NCI-H128 (cell line): ENCODE measurements around the gene VPS29.
"Not testable (repeated sequence)": the region's sequence is repeated elsewhere in the genome, so short reads cannot be mapped to it uniquely, and the experiment has no call there.

Experiments
- DNase-seq: peaks from one replicate; lab custom pipeline; 2025; ENCODE audit not compliant: unreplicated experiment; lab: John Stamatoyannopoulos, UW

VPS29 gene

DNA sequence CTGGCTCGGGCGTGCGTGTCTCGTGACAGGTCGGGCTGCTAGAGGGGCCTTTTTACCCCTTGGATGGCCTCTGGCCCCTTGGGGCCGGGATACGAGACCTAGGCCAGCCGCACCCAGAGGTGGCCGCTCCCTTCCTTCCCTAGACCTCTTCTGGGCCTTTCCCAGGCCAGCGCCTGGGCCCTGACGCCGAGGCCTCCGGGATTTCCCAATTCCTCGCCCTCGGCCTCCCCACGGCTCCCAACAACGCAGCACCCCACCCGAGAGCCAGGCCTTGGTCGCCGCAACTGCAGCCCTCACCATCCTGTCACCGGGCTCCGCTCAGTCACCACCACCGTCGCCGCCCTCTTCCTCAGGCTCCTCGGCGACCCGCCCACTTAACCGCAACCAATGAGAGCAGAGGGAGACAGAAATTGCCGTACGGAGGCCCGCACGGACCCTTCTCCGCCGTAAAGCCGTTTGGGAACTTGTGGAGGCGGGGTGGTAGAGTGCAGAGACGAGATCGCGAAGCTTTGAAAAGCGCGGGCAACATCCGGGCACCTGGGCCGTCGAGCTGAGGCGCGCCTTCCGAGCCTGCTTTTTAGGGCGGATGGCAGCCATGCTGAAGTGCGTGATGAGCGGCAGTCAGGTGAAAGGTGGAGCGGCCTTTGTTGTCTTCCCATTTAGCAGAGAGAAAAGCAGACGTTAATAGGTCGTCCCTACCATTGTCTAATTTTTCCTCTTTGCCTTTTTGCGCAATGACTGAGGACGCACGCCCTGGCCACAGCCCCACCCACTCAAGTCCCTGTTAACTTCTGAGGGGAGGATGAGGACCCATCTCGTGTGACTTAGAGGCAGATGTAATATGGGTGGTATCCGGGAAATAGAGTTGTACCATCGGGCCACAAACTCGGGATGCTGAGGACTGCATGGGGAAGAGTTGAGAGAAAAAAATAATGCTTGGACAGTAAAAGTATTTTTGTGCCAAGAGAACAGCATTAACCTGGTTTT, at the start of gene VPS29, which contains the start of gene RAD9B:
Gene VPS29, minus strand, starts transcription at position 360 of the 987 bp plus-strand sequence. Its CDS starts 60 bp downstream, at position 300.
Gene RAD9B, plus strand, starts transcription at position 580 of the 987 bp plus-strand sequence. Its CDS starts 7 bp downstream, at position 587.
- peak; percentile 95 for DNase-seq

DNA sequence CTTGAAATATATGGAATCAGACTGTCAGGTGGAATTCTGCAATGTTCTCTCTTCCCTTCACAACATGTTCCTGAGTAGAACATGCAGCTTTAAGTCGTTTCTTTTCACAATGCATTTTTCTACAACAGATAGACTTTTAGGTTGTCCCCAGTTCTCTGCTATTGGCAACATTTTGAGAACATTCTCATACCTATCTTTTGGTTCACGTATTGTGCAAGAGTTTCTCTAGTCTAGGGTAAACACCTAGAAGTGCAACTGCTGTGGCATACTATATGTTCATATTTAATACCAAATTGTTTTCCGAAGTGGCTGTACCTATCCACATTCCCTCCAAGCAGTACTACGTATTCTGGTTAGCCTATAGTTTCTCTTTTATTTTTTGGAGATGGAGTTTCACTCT, 49.1 kb upstream of the VPS29 start:
- no peak for DNase-seq

DNA sequence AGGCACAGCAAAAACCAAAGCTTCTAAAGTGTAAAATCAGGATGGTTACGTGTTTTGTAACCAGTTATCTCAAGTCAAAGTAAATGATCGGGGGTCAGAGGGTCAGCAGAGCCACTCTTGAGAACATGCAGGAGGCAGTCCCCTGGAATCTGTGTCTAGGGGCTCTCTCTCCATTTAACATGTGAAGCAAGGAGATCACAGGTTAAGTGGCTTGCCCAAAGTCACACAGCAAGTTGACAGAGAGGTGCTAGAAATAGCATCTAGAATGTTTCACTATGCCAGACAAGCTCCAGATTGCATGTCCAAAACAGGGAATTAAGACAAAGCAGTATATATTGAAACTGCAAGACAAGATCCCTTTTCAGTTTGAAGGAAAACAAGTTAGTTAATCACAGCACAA, 47.8 kb upstream of the VPS29 start:
- no peak for DNase-seq

DNA sequence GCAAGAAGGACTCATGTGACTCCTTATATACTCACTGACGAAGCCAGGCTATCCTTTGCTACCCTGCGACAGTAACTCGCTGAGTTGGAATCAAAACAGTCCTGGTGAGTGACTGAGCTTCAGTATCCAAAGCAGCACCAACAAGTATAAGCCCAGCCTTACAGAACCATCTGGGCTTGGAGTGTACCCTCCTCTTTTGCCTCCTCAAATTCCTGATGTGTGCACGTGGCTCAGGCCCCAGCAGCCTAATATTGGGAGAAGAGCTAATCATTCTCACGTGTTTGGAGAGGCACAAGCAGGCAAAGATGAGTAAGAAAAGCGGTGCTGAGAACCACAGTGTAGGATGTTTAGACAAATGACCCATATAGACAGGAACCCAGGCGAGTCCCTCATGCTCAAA, 46.8 kb upstream of the VPS29 start:
- DNase-seq, result no peak

DNA sequence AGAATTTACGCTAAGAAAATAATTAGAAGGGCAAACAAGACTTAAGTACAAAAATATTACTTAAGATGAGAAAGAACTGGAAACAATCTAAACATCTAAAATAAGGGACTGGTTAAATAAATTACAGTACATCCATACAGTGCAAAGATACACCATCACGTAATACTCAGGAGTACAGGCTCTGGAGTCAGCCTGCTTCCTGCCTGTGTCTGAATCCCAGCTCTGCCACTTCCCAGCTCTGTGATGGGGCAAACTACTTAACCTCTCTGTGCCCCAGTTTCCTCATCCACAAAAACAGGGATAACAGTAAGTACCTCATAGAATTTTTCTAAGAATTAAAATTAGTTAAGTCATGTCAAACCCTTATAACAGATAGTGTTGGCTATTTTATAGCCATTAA, 45.2 kb upstream of the VPS29 start:
- DNase-seq, result no peak

DNA sequence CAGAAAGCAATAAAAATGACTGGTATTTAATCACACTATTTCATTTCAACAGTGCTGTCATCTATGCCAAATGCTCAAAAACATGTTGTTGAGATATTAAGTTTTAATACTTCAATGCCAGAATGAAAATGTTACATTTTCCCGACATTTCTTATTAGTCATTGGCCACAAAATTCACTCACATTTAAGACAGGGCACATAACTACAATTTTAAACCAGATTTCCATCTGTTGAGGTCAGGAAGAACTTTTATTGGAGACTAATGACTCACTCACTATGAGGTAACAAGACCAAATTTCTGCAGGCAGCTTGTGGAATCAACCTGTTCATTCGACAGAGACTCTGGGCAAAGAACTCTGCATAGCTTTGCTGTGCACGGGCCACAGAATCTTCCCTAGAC, 44.4 kb upstream of the VPS29 start:
- DNase-seq, result no peak

DNA sequence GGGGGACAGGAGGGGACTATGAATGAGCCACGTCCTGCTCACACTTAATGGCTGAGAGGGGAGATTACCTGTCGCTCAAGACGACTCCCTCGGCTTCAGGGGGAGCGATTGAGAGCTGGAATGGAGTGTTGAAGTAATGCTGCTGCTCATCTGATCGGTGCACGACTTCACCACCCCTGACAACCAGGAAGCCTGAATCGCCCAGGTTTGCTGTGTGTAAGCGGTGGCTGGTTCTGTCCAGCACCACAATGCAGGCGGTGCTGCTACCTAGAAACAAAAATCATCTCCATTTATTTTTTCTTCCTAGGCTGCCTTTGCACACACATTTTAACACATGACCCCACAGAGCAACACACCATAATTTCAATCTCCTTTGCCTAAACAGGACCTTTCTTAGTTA, 43.9 kb upstream of the VPS29 start:
- DNase-seq, result no peak

DNA sequence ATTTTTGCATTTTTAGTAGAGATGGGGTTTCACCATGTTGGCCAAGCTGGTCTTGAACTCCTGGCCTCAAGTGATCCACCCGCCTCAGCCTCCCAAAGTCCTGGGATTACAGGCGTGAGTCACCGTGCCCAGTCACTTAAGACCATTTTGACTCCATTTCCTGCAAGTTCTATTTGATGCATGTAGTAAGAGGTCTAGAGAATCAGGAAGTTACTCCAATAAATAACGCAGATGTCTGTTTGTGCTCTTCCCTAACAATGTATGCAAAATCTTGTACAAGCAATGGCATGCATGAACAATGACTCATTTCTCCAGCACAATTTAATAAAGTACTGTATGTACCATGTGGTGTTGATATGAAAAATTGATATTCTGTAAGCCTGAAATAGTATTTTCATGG, 43.3 kb upstream of the VPS29 start:
- not testable (repeated sequence) for DNase-seq

DNA sequence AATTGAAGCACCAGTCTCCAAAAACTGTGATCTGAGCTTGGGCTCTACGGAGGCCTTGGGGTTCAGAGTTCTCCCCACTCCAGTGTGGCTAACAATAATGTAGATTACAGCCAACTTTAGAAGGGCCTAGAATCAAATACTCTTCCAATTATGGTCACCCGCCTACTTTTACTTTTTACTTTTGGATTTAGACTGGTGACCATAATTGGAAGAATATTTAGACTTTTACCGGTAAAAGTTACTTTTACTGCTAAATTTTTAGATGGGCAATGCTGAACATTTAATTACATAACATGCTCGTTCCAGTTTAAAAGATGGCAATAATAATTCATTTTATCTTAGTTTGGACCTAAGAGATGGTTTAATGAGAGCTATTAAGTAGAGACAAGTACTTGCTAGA, 42.1 kb upstream of the VPS29 start:
- no peak for DNase-seq

DNA sequence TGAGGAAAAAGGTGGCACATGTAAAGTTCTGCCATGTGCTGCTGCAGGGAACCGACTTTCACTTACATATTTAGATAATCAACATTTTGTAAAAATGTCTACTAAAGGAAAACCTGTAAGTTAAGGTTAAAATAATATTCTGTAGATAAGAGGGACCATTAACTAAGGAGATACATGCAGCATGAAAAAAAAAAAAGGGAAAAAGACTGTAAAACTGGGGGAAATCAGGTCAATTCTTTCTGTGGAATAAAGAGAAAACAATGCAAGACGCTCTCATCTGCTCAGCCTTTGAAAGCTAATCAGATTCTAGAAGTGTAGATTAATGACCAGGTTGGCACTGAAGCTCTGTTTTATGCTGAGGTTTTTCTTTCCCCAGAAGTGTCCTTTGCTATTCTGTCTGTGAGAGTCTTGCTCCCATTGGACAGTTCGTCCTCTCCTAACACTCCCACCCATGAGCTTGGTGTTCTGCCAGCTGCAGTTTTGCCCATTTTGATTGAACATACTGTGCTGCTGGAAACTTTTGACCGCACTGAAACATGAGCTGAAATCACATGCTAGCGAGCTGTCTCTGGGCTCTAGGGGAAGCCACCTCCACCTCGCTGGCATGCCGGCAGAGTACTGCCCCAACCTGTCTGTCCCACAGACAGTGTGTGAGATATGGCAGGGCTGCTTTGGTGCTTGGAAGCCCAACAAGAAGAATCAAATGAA, 41.5 kb upstream of the VPS29 start:
- no peak for DNase-seq

DNA sequence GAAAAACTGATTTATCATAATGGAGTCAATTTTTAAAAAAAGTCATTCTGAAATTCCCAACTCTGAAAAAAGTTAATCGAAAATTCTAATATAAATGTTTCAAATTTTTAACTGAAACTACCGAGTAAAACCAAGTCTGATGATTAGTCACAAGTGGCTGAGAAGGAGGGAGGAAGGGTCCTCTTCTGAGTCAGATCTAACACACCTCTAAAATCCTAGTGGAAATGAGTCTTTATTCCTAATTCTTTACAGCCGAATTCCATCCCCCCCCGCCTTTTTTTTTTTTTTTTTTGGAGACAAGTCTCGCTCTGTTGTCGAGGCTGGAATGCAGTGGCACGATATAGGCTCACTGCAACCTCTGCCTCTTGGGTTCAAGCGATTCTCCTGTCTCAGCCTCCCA, 38.1 kb upstream of the VPS29 start:
- DNase-seq, result no peak

DNA sequence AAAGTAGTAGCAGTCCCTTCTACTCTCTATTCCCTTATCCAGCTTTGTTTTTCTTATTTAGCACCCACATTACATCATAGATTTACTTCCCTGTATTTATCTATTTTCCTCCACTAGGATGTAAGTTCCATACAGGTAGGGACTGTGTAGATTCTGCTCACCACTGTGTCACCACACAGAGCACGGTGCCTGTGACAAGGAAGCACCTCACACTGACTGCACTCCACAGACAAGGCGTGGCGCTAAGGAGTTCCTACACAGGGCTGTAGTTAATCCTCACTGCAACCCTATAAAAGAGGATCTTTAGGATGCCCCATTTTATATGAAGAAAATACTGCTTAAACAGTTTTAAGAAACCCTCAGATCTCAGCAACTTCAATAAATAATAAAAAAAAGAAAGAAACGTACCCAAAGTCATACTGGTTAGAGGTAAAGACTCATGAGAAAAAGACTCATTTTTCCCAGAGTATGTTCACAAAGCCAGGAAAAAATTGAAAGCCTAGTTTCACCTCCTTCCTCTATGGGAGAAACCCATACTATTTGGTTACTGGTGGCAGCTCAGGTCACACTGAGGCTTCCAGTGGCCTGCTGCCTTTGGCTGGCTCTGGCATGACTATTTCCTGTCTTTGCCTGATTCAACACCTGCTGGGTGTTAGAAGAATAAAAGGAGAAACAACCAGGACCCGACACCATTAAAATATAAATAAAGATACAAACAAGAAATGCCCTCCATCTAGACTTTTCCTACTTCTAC, 37.1 kb upstream of the VPS29 start:
- DNase-seq, result no peak

DNA sequence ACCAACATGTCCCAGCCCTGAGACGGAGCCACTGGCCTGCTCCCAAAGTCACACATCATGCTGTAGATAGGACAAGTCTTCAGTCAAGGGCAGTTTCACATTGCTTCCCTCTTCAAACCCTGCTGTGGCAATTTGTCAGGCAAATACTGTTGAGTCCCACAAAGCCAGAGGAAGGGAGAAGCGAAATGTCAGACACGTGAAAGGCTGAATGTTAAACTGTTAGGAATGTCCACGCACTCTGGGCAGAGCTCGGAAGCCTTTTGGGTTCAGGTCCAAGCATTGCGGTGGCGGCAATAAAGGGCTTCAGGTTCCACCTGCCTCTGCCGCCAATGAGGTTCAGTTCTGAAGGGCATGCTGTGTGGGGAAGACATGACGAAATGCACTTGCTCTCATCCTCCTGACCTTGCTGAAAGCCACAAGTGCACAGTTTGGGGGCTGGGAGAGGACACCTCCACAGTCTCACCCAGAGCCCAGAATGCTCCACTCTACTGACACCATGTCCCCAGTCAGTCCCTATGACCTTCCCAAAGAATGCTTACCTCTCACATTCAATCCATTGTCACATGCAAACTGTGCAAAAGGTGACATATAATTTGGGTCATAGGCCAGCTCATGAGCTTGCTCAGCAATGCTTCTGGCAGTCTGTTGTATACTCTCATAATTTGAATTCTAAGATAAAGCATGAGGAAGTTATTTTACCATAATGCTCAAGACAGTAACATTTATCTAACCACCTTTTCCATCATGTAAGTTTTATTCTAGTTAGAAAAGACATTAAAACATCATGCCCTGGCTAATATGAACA, 35.9 kb upstream of the VPS29 start:
- no peak for DNase-seq

DNA sequence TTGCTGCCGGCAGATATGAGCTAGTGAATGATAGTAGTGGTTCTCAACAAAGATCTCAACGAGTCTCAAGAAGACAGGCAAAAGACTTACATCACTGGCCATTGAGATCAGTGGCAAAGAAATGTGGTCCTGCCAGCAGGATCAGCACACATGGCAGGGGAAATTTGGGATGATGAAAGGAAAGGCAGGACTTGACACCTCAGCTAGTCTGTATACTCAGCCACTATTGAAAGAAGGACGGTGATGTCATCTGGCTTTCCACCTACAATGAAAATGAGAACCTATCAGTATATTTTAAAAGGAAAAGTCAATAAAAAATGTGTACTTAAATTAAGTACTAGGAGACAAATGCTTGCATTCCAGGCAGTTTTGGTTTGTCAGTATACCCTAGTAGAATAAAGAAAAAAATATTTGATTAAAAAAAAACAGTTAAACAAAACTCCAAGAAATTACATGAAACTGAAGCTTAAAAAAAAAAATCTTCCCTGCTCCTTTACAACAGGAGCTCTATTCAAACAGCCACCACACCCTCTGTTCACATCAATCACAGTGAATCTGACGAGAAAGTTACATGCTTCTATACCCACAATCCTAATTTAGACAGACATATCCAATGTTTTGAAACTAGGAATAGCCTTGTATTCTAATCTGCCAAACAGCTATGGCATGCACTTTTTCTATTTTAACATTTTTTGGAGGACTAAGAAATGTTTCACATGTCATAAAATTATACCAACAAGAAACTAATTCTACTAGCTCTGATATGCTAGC, 35.1 kb upstream of the VPS29 start:
- DNase-seq, result no peak

DNA sequence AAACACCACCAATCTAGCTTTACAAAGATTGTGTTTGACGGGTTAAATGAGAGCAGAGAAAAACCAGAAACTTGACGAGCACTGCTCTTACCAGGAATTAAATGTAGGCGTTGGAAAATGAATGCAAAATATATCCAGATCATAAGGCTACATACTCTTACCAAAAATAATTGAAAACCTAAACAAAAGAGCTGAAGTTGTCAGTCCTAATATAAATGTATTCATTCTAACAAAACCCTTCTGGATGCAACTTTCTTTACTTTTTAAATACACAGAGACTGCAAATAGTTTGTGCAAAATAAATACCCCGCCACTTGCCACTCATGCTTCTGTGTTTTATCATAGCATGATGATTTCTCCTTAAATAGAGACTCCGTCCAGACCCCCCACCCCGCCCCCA, 32.9 kb upstream of the VPS29 start:
- DNase-seq, result no peak

DNA sequence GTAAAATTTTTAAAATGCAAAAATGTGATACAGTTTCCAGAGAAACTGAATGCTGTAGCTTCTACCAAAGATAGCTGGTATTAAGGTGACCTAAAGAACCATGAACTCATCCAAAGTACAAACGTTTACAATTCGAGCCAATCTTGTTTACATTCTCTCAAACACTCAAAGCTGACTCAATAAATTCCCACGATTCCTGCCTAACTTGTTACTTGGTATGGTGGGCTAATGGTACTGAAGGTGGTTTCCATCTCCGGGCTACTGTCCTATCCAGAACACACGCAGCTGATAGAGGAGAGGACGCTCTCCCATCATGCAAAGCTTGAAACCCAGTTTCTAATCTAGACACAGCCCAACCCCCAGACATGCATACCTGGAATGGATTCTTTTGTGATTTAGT, 31.7 kb upstream of the VPS29 start:
- no peak for DNase-seq

DNA sequence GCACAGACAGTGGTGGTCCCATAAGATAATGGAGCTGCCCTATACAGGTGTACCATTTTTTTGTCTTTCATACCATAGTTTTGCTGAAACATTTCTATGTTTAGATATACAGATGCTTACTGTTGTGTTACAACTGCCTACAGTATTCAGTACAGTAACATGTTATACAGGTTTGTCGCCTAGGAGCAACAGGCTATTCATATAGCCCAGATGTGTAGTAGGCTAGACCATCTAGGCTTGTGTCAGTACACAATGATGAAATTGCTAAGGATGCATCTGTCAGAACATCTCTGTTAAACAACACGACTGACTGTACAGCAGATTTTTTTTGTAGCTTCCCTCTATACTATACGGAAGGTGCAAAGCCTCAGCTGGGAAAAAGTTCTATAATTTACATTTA, 30.7 kb upstream of the VPS29 start:
- no peak for DNase-seq

DNA sequence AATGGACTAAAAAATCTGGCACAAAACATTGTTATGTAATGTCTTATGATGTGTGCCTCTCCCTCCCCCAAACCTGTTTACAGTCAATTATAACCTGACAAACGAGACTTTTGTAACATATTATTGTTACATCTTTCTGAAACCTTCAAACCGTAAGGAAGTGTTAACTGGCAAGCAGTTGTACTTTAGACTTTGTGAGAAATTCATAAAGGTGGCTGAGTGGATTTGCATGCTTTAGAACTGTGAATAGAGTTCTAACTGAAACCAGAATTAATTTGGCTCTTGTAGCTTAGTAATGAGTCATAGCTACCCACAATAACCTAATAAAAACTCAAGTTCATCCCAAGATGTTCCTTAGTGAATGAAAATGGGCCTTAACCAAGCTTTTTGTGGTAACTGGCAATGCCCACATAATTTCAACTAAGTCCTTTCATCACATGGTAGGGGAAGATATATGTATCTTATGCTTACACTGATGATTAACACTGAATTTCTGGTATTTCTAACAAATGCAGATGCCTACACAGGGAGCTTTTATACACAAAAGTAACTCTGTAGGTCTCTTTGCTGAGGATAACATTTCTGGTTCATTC, 29.9 kb upstream of the VPS29 start:
- no peak for DNase-seq

DNA sequence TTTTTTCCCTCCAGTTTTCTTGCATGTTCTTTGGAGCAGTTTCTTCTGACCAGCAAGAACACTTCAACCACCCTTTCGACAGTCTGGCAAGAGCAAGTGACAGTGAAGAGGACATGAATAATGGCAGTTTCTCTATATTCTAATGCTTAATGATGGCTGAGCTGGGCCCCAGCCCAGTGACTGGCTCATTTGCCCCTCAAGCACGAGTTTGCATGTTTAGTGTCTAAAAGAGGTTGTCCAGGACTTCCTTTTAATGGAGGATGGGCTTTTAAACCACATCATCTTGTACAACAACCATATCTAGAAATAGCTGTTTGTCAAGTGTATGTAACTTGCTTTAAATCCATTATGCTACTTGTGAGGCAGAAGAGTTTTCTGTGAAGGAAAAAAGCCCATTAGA, 28.6 kb upstream of the VPS29 start:
- no peak for DNase-seq
